HCT116 (cell line): Measurements from ENCODE around the gene SPSB2.
A peak's percentile ranks its signal among the peaks of the same experiment; 100 is the strongest.

Experiments used
- CTCF ChIP-seq, 3 experiments: fragments of 200-600 bp in 1 of 3; sonication (generic) in 1 of 3; IDR thresholded peaks in 2 of 3; conservative IDR thresholded peaks in 1 of 3; 2 replicates each; pipeline ENCODE4 v1.5.1; 2012 to 2017; ENCODE audit warnings: low read depth in 2 of 3, low read length in 2 of 3, antibody characterized with exemption in 1 of 3, borderline replicate concordance in 1 of 3, control low read depth in 1 of 3, mild to moderate bottlenecking in 1 of 3, mixed read lengths in 1 of 3, mixed run types in 1 of 3, moderate library complexity in 1 of 3; ENCODE audit not compliant: insufficient read depth in 1 of 3
- EGR1 ChIP-seq: IDR thresholded peaks from 2 replicates; pipeline ENCODE4 v1.6.1; 2012; ENCODE audit warnings: low read depth
- EZH2 ChIP-seq: fragments of 200-600 bp; sonication (generic); IDR thresholded peaks from 2 replicates; pipeline ENCODE4 v1.6.1; 2017; ENCODE audit warnings: antibody characterized with exemption, mixed run types
- EZH2phosphoT487 ChIP-seq: fragments of 200-600 bp; IDR thresholded peaks from 2 replicates; pipeline ENCODE4 v1.6.1; 2018; ENCODE audit warnings: antibody characterized with exemption, borderline replicate concordance
- POLR2A ChIP-seq: IDR thresholded peaks from 2 replicates; pipeline ENCODE4 v1.7.0; 2011; ENCODE audit warnings: borderline replicate concordance; ENCODE audit not compliant: insufficient read depth, insufficient read length; ENCODE audit errors: extremely low read depth
- POLR2AphosphoS5 ChIP-seq: IDR thresholded peaks from 2 replicates; pipeline ENCODE4 v1.6.1; 2011; ENCODE audit warnings: mild to moderate bottlenecking, low read depth, low read length, moderate library complexity
- SP1 ChIP-seq: IDR thresholded peaks from 2 replicates; pipeline ENCODE4 v1.6.1; 2012; ENCODE audit warnings: low read depth
- YY1 ChIP-seq: IDR thresholded peaks from 2 replicates; pipeline ENCODE4 v1.6.1; 2011; ENCODE audit warnings: low read length, low read depth, moderate library complexity, mild to moderate bottlenecking; ENCODE audit not compliant: insufficient replicate concordance; ENCODE audit errors: extremely low read depth
- ZNF274 ChIP-seq: fragments of 200-500 bp; sonication (Bioruptor generic); IDR thresholded peaks from 2 replicates; pipeline ENCODE4 v1.6.1; 2014; ENCODE audit warnings: mild to moderate bottlenecking, low read depth, low read length, inconsistent platforms
- TF ChIP-seq, protein P1 (sequence below): IDR thresholded peaks from 2 replicates; pipeline ENCODE4 v1.6.1; 2012; ENCODE audit warnings: low read depth

GRCh38 chr12:6829536-6830220 is 43.4 kb downstream of the SPSB2 start:
- TF ChIP-seq, protein P1, sequence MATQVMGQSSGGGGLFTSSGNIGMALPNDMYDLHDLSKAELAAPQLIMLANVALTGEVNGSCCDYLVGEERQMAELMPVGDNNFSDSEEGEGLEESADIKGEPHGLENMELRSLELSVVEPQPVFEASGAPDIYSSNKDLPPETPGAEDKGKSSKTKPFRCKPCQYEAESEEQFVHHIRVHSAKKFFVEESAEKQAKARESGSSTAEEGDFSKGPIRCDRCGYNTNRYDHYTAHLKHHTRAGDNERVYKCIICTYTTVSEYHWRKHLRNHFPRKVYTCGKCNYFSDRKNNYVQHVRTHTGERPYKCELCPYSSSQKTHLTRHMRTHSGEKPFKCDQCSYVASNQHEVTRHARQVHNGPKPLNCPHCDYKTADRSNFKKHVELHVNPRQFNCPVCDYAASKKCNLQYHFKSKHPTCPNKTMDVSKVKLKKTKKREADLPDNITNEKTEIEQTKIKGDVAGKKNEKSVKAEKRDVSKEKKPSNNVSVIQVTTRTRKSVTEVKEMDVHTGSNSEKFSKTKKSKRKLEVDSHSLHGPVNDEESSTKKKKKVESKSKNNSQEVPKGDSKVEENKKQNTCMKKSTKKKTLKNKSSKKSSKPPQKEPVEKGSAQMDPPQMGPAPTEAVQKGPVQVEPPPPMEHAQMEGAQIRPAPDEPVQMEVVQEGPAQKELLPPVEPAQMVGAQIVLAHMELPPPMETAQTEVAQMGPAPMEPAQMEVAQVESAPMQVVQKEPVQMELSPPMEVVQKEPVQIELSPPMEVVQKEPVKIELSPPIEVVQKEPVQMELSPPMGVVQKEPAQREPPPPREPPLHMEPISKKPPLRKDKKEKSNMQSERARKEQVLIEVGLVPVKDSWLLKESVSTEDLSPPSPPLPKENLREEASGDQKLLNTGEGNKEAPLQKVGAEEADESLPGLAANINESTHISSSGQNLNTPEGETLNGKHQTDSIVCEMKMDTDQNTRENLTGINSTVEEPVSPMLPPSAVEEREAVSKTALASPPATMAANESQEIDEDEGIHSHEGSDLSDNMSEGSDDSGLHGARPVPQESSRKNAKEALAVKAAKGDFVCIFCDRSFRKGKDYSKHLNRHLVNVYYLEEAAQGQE: no peak
- TF ChIP-seq CTCF (IDR thresholded peaks at IDR 0.05 in 2 of 3, conservative IDR thresholded peaks at IDR 0.05 in 1 of 3; ENCODE audit: borderline replicate concordance in 1 of 3, insufficient read depth in 1 of 3, low read depth in 2 of 3, low read length in 2 of 3) (peak in 2 of 3 experiments; percentile 41 to 46; a peak in 3 of 6 replicates), ZNF274 (no peak), EZH2 (no peak), EZH2phosphoT487 (no peak), SP1 (no peak), EGR1 (no peak), YY1 (no peak), POLR2AphosphoS5 (peak; percentile 84), POLR2A (no peak)
